22Rv1 (cell line): ENCODE measurements around the gene ANKRD40.

Experiments
- ZFX ChIP-seq: fragments of 450-650 bp; IDR thresholded peaks from 2 replicates; pipeline ENCODE4 v1.6.1; 2017; ENCODE audit warnings: antibody characterized with exemption, borderline replicate concordance
- TF ChIP-seq, protein P1 (sequence below): fragments of 450-650 bp; IDR thresholded peaks from 2 replicates; pipeline ENCODE4 v1.5.1; 2017; ENCODE audit warnings: mild to moderate bottlenecking

DNA sequence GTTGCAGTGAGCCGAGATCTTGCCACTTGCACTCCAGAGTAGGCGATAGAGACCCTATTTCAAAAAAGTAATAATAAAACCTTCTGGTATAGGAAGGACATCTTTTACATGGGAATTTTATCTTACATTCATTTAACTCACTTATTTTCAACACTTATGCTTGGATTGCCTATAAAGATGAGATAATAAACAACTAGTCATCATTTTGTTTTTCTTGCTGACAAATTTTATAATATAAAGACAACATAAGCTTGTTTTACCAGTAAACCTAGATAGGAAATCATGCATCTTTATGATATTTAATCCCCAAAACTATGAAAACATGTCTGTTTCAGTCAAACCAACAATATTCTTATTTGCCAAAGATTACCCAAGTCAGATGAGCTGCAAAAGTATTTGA, 56.1 kb downstream of the ANKRD40 start:
- TF ChIP-seq, protein P1, sequence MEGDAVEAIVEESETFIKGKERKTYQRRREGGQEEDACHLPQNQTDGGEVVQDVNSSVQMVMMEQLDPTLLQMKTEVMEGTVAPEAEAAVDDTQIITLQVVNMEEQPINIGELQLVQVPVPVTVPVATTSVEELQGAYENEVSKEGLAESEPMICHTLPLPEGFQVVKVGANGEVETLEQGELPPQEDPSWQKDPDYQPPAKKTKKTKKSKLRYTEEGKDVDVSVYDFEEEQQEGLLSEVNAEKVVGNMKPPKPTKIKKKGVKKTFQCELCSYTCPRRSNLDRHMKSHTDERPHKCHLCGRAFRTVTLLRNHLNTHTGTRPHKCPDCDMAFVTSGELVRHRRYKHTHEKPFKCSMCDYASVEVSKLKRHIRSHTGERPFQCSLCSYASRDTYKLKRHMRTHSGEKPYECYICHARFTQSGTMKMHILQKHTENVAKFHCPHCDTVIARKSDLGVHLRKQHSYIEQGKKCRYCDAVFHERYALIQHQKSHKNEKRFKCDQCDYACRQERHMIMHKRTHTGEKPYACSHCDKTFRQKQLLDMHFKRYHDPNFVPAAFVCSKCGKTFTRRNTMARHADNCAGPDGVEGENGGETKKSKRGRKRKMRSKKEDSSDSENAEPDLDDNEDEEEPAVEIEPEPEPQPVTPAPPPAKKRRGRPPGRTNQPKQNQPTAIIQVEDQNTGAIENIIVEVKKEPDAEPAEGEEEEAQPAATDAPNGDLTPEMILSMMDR, result no peak
- no peak for TF ChIP-seq ZFX
